Neural progenitor cell (in vitro differentiated cells): Measurements from ENCODE around the gene WWOX.

ENCODE experiments used
- EZH2 ChIP-seq: fragments of 200-600 bp; sonication (generic); IDR thresholded peaks from 2 replicates; pipeline ENCODE4 v1.6.1; 2017; ENCODE audit warnings: antibody characterized with exemption, mild to moderate bottlenecking, moderate library complexity
- EZH2phosphoT487 ChIP-seq: fragments of 200-600 bp; sonication (generic); IDR thresholded peaks from 2 replicates; pipeline ENCODE4 v1.6.1; 2017; ENCODE audit warnings: antibody characterized with exemption
- TF ChIP-seq, protein P1 (sequence below): fragments of 200-600 bp; sonication (generic); IDR thresholded peaks from 2 replicates; pipeline ENCODE4 v1.5.1; 2017; ENCODE audit warnings: antibody characterized with exemption, mild to moderate bottlenecking

DNA sequence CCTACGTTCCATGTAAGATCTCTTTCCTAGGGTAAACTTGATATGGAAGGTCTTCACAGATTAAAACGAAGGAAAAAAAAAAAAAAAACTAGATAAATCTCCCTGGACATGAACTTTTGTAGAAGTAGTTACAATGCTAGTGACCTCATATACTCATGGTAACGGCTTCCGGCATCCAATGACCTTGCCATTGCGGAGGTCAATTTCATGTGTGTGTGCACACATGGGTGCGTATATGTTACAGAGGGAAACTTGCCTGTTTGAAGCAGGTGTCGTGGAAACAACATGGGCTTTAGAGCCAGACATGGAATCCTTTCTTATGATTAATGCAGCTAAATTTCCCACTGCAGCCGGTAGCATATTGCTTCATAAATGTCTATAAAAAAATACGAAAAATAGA is 1065.6 kb downstream of the WWOX start:
- TF ChIP-seq, protein P1, sequence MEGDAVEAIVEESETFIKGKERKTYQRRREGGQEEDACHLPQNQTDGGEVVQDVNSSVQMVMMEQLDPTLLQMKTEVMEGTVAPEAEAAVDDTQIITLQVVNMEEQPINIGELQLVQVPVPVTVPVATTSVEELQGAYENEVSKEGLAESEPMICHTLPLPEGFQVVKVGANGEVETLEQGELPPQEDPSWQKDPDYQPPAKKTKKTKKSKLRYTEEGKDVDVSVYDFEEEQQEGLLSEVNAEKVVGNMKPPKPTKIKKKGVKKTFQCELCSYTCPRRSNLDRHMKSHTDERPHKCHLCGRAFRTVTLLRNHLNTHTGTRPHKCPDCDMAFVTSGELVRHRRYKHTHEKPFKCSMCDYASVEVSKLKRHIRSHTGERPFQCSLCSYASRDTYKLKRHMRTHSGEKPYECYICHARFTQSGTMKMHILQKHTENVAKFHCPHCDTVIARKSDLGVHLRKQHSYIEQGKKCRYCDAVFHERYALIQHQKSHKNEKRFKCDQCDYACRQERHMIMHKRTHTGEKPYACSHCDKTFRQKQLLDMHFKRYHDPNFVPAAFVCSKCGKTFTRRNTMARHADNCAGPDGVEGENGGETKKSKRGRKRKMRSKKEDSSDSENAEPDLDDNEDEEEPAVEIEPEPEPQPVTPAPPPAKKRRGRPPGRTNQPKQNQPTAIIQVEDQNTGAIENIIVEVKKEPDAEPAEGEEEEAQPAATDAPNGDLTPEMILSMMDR, result no peak
- TF ChIP-seq EZH2 (no peak), EZH2phosphoT487 (no peak)
